K562 (cell line): Measurements from ENCODE around the gene FPGS. TPM values are rescaled to one million over a fixed set of nuclear protein-coding genes. Genes with fewer than 3 reads are reported as not detected.

Experiments used
- DNMT1 ChIP-seq: fragments of 450-650 bp; IDR thresholded peaks from 2 replicates; pipeline ENCODE4 v1.6.1; 2016; ENCODE audit warnings: antibody characterized with exemption, mild to moderate bottlenecking
- polyA plus RNA-seq, 8 experiments: library from polyadenylated mRNA; depleted of rRNA in 4 of 8; stranded (reverse) in 5 of 8; unstranded in 3 of 8; fragments of >200 nt; fragmentation: Nextera tagmentation in 2 of 8; fragmentation: Illumina TruSeq in 1 of 8; extraction: Ambion mirVana in 2 of 8; extraction: Trizol in 1 of 8; gene quantifications; 2 replicates each; pipeline versions ENCODE4 v1.2.1 to v1.2.3, GENCODE V29; 2011 to 2014; ENCODE audit warnings: inconsistent platforms in 1 of 8, missing spikeins in 1 of 8
- total RNA-seq, 7 experiments: library from RNA; depleted of rRNA in 6 of 7; stranded (reverse); fragments of >200 nt in 6 of 7; fragmentation: Illumina TruSeq in 2 of 7; extraction: Trizol in 2 of 7; gene quantifications; 2 replicates each; pipeline versions ENCODE4 v1.2.1 to v1.2.3, GENCODE V29; 2011 to 2021; ENCODE audit warnings: low replicate concordance in 1 of 7
- TF ChIP-seq, protein P1 (sequence below): fragments of 250-450 bp; sonication (Bioruptor Pico); IDR thresholded peaks from 2 replicates; pipeline ENCODE4 v1.5.0; 2020; ENCODE audit warnings: mild to moderate bottlenecking, borderline replicate concordance
- TF ChIP-seq, protein P2 (sequence below), 2 experiments: fragments of 450-650 bp; formaldehyde crosslinking in 1 of 2; IDR thresholded peaks; 2 replicates each; pipeline versions ENCODE4 v1.4.0 to v1.6.1; 2014 to 2020; ENCODE audit warnings: mild to moderate bottlenecking in 2 of 2, borderline replicate concordance in 1 of 2, low read depth in 1 of 2

The FPGS gene
- total and polyA plus RNA-seq, 9 of the 15 experiments (the other 6 are each of a cell fraction or from before 2014, with no cell fraction given), result 0.84 to 86.4 (median 59.2) TPM

DNA sequence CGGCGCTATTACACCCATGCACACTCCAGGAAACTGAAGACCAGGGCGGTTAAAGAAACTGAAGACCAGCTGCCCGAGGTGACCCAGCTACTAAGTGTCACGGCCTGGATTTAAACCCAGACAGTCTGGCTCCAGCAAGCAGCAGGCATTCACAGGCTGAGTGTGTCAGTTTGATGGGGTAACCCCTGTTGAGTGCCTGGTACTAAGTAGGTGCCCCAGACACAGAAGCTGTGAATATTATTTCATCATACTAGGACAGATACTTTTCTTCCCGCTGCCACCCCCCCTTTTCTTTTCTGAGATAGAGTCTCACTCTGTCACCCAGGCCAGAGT lies 44.5 kb downstream of the FPGS start (continued):
- TF ChIP-seq, protein P1, sequence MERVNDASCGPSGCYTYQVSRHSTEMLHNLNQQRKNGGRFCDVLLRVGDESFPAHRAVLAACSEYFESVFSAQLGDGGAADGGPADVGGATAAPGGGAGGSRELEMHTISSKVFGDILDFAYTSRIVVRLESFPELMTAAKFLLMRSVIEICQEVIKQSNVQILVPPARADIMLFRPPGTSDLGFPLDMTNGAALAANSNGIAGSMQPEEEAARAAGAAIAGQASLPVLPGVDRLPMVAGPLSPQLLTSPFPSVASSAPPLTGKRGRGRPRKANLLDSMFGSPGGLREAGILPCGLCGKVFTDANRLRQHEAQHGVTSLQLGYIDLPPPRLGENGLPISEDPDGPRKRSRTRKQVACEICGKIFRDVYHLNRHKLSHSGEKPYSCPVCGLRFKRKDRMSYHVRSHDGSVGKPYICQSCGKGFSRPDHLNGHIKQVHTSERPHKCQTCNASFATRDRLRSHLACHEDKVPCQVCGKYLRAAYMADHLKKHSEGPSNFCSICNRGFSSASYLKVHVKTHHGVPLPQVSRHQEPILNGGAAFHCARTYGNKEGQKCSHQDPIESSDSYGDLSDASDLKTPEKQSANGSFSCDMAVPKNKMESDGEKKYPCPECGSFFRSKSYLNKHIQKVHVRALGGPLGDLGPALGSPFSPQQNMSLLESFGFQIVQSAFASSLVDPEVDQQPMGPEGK (CRISPR knock-in tag), result no peak
- no peak for TF ChIP-seq DNMT1
- TF ChIP-seq, protein P2, sequence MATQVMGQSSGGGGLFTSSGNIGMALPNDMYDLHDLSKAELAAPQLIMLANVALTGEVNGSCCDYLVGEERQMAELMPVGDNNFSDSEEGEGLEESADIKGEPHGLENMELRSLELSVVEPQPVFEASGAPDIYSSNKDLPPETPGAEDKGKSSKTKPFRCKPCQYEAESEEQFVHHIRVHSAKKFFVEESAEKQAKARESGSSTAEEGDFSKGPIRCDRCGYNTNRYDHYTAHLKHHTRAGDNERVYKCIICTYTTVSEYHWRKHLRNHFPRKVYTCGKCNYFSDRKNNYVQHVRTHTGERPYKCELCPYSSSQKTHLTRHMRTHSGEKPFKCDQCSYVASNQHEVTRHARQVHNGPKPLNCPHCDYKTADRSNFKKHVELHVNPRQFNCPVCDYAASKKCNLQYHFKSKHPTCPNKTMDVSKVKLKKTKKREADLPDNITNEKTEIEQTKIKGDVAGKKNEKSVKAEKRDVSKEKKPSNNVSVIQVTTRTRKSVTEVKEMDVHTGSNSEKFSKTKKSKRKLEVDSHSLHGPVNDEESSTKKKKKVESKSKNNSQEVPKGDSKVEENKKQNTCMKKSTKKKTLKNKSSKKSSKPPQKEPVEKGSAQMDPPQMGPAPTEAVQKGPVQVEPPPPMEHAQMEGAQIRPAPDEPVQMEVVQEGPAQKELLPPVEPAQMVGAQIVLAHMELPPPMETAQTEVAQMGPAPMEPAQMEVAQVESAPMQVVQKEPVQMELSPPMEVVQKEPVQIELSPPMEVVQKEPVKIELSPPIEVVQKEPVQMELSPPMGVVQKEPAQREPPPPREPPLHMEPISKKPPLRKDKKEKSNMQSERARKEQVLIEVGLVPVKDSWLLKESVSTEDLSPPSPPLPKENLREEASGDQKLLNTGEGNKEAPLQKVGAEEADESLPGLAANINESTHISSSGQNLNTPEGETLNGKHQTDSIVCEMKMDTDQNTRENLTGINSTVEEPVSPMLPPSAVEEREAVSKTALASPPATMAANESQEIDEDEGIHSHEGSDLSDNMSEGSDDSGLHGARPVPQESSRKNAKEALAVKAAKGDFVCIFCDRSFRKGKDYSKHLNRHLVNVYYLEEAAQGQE (IDR thresholded peaks at IDR 0.05; ENCODE audit: borderline replicate concordance), result no peak
- TF ChIP-seq, protein P2 (CRISPR knock-in tag; IDR thresholded peaks at IDR 0.05; ENCODE audit: low read depth), result no peak
